Measurements from ENCODE around the gene DAGLA.

Gene DAGLA

DNA sequence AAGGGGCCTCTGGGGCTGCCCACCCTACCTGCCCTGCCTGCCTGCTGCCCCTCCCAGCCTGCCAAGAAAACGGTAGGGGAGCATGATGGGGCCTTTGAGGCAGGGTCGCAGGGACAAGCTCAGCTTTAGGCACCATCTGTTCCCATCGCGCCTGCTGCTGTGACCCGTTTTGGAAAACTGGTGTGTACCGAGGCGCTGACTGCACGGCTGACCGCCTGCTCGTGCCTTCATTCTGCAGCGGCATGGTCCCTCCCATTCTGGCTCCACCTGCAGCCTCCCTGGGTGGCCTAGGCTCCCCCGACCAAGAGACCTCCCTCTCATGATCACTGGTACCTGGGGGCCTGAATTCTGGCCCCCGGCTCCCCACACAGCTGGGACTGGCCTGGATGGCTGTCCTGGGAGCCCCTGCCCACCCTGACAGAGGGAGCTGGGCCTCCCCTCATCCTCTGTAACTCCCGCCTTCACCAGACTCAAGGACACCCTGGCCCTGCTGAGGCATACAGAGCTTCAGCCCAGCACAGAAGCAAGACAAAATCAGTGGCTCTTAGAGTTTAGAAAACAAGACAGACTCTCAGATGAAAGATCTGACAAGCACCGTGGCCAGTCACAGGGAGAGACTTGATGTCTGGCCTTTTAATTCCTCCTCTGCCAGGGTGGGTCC lies 65.7 kb downstream of the DAGLA start:
- no peak overlapping the region for H3K4me3 ChIP-seq (ENCODE audit: low read depth, low read length)
- no peak for DNase-seq (ENCODE audit: low read depth)
- TF ChIP-seq, protein P1, sequence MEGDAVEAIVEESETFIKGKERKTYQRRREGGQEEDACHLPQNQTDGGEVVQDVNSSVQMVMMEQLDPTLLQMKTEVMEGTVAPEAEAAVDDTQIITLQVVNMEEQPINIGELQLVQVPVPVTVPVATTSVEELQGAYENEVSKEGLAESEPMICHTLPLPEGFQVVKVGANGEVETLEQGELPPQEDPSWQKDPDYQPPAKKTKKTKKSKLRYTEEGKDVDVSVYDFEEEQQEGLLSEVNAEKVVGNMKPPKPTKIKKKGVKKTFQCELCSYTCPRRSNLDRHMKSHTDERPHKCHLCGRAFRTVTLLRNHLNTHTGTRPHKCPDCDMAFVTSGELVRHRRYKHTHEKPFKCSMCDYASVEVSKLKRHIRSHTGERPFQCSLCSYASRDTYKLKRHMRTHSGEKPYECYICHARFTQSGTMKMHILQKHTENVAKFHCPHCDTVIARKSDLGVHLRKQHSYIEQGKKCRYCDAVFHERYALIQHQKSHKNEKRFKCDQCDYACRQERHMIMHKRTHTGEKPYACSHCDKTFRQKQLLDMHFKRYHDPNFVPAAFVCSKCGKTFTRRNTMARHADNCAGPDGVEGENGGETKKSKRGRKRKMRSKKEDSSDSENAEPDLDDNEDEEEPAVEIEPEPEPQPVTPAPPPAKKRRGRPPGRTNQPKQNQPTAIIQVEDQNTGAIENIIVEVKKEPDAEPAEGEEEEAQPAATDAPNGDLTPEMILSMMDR (IDR thresholded peaks at IDR 0.05; ENCODE audit: low read depth, low read length, missing control alignments): no peak
- in situ Hi-C loops (cut with HindIII; ENCODE audit: low sequenced_read_pairs): no loop called here

DNA sequence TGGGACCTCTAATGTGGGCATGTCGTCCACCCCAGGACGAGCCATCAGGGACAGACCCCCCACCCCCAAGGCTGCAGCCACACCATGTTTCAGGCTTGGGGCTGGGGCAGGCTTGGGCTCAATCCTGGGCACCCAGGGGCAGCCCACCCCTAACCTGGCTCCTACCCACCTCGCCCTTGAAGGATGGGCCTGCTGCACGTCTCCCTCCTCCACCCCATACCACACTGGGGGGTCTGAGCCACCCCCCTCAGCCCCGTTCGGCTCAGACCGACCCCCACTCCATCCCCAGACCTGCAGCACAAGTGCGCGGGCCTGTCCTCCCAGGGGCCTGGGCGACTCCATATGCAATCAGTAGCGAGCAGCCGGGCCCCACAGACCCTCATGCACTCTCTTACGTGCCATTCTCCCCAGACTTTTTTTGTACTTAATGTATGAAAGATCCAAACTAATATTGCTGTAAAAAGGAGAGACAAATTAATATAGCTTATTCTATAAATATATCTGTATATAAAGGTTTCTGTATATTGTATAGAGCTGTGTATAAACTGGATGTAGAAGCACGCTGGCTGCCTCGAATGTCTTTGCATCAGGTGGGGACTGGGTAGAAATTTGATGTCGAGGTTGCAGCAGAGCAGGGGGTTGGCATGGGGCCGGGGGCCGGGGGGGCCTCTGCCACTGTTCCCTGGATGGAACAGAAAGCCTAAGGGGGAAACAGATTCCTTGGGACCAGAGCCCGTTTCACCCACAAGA lies 66.4 kb downstream of the DAGLA start:
- DNase-seq (ENCODE audit: low read depth): no peak
- in situ Hi-C loops (cut with HindIII; ENCODE audit: low sequenced_read_pairs): no loop called here
- no peak overlapping the region for H3K4me3 ChIP-seq (ENCODE audit: low read depth, low read length)
- TF ChIP-seq, protein P1 (IDR thresholded peaks at IDR 0.05; ENCODE audit: low read depth, low read length, missing control alignments): no peak

DNA sequence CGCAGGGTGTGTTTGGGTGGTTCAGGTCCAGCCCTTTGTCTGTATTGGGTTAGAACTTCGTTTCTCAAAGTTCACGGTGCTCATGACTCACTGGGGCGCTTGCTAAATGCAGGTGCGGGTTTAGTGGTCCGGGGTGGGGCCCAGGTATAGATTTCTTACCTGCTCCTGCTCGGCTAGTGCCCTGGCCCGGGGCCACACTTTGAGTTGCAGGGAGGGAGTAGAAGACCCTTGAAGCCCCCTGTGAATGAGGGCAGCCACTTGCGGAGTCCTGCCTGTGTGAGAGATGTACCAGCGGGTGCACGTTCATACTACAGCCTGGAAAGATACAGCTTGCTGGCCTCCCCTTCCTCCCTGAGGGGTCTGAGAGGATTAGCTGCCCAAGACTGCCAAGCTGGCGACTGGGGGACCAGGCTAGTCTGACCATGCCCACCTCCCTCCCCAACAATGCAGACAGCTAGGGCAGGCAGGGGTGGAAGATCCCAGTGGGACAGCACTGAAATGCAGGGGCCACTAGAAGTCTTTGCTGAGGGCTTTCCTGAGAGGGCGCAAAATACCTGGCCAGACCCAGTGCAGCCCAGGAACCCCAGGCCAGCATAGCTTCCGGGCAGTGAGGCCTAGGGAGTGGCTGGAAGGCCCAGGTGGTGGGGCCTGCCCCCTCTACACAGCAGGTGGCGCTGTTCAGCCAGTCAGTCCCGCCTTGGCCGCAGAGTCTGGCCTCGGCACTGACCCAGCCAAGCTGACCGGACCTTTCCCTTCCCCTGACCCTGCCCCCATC lies 67.2 kb downstream of the DAGLA start:
- TF ChIP-seq, protein P1 (IDR thresholded peaks at IDR 0.05; ENCODE audit: low read depth, low read length, missing control alignments): peak; percentile 88

DNA sequence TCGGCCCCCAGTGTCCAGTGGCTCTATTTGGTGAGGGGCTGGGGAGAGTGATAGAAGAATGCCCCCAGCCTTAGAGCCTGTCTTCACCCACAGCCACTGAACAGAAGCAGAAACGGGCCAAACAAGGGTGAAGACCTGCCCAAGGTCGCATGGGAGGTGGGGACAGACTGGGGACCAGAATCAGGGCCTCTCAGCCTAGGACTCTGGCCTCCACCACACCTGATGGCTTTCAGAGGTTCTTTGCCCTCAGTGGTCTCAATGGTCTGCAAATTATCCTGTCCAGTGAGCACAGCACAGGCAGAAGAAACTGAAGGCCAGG lies 67.7 kb downstream of the DAGLA start:
- in situ Hi-C loops (cut with HindIII; ENCODE audit: low sequenced_read_pairs): no loop called here
- H3K4me3 ChIP-seq (ENCODE audit: low read depth, low read length): no peak overlapping the region
- no peak for DNase-seq (ENCODE audit: low read depth)
- TF ChIP-seq, protein P1 (IDR thresholded peaks at IDR 0.05; ENCODE audit: low read depth, low read length, missing control alignments): no peak

More for the DNA sequence above, 67.2 kb downstream of the DAGLA start:
- in situ Hi-C loops (cut with HindIII; ENCODE audit: low sequenced_read_pairs): no loop called here
- no peak overlapping the region for H3K4me3 ChIP-seq (ENCODE audit: low read depth, low read length)
- DNase-seq (ENCODE audit: low read depth): peak; percentile 27

DNA sequence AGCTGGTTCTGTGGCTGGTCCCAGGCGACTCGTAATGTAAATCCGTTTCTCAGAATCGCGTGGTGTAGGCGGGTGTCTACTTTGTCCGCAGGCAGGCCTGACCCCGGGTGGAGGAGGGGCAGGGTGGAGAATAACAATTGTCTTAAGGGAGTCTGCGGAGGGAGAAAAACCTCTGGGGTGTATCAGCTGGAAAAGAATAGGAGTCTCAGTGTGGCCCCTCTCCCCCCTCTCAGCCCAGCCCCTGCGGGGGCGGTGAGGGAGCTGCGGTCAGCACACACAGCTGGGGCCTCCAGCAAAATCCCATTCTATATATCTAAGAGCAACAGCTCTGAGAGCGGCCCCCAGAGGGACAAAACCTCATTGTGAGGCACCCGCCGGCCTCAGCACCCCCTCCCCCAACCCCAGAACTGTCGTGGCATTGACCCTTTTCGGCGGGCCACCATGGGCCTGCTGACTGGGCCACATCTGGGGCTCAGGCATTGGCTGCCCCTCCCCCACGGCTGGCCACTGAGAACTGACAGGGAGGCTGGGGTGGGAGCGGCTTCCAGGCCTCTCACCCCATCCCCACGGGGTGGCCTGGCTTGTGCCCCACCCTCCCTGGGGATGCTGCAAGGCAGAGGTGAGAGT lies 69.5 kb downstream of the DAGLA start:
- in situ Hi-C loops (cut with HindIII; ENCODE audit: low sequenced_read_pairs): no loop called here
- TF ChIP-seq, protein P1 (IDR thresholded peaks at IDR 0.05; ENCODE audit: low read depth, low read length, missing control alignments): no peak
- DNase-seq (ENCODE audit: low read depth): no peak
- H3K4me3 ChIP-seq (ENCODE audit: low read depth, low read length): no peak overlapping the region

DNA sequence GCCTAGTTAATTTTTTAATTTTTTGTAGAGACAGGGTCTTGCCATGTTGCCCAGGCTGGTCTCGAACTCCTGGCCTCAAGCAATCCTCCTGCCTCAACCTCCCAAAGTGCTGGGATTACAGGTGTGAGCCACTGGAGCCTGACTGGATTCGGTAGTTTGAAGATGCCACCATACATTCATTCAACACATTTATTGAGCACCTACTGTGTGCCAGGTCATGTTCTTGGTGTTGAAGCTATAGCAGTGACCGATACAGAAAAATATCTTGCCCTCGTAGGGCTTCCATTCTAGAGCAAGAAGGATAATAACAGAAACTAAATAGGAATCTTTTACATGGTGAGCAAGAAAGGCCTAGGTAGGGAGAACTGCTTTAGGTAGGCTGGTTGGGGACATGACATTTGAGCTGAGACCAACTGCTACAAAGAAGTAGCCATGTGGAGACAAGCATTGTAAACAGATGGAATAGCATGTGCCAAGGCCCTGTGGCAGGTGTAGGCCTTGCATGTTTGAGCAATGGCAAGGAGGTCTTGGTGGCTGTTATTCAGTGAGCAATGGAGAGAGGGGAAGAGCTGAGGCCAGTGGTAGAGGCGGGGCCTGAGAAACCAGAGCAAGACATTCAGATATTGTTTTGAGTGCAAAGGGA lies 70.6 kb downstream of the DAGLA start:
- in situ Hi-C loops (cut with HindIII; ENCODE audit: low sequenced_read_pairs): no loop called here
- no peak overlapping the region for H3K4me3 ChIP-seq (ENCODE audit: low read depth, low read length)
- TF ChIP-seq, protein P1 (IDR thresholded peaks at IDR 0.05; ENCODE audit: low read depth, low read length, missing control alignments): no peak

More for the DNA sequence above, 70.6 kb downstream of the DAGLA start:
- DNase-seq (ENCODE audit: low read depth): no peak

Data from astrocyte of the cerebellum (primary cell).